GM12878 (cell line): ENCODE data around the gene VGF. TPM values are rescaled to one million over a fixed set of nuclear protein-coding genes. Genes with fewer than 3 reads are reported as not detected.

Experiments used
- ATAC-seq: fragments of 200-7000 bp; cut with Tn5 transposase; 3 replicates; pipeline ENCODE4 v1.9.1; 2020; ENCODE audit warnings: mild to moderate bottlenecking, moderate library complexity
- BruUV-seq: library from RNA; stranded (reverse); fragments of 400-500 nt; replicated peaks from 2 replicates; lab custom pipeline; 2021; lab: Mats Ljungman, UMichigan
- CTCF ChIA-PET: fragments of 300-600 bp; sonication (Branson Sonifier 250); formaldehyde crosslinking; extraction: SDS; loops from one replicate; lab custom pipeline; 2021; ENCODE audit warnings: inconsistent platforms; lab: Yijun Ruan, JAX
- POLR2A ChIA-PET: fragments of 350-600 bp; formaldehyde crosslinking; extraction: SDS; loops from one replicate; lab custom pipeline; 2021; ENCODE audit warnings: inconsistent platforms; lab: Charles Lee
- RAD21 ChIA-PET: fragments of 300-600 bp; sonication (Branson Sonifier 250); formaldehyde crosslinking; loops from one replicate; lab custom pipeline; 2023; ENCODE audit warnings: antibody characterized with exemption; ENCODE audit not compliant: unreplicated experiment; lab: Charles Lee
- SMC1A ChIA-PET: fragments of 300-600 bp; sonication (Branson Sonifier 250); formaldehyde crosslinking; loops from one replicate; lab custom pipeline; 2023; ENCODE audit not compliant: unreplicated experiment, uncharacterized antibody; lab: Charles Lee
- DNase-seq: peaks from one replicate; pipeline ENCODE4 v3.0.0-alpha.2; 2011; ENCODE audit warnings: low read depth, low spot score
- FAIRE-seq: peaks from 3 replicates; lab custom pipeline; 2011; peaks lifted over from hg19 to GRCh38; lab: Jason Lieb, UNC
- H2AFZ ChIP-seq: 2 replicates; pipeline ENCODE4 v1.6.0; 2011; ENCODE audit warnings: low read depth, low read length, control low read depth; ENCODE audit not compliant: control insufficient read depth
- H3K27ac ChIP-seq: 2 replicates; pipeline ENCODE4 v1.5.1; 2011; ENCODE audit warnings: control low read depth; ENCODE audit not compliant: control insufficient read depth, insufficient read depth
- H3K27me3 ChIP-seq, 2 experiments: replicated peaks in 1 of 2; 2 replicates each; pipeline versions ENCODE4 v1.6.0 to v1.6.1; 2011; ENCODE audit warnings: low read length in 1 of 2; ENCODE audit not compliant: control insufficient read depth in 2 of 2, insufficient read depth in 2 of 2
- H3K36me3 ChIP-seq, 2 experiments: 2 replicates each; pipeline ENCODE4 v1.5.1; 2011; ENCODE audit warnings: low read length in 1 of 2; ENCODE audit not compliant: control insufficient read depth in 2 of 2, insufficient read depth in 2 of 2
- H3K4me1 ChIP-seq: 2 replicates; pipeline ENCODE4 v1.6.1; 2011; ENCODE audit warnings: mild to moderate bottlenecking, low read length, moderate library complexity, mixed read lengths; ENCODE audit not compliant: control insufficient read depth, insufficient read depth
- H3K4me2 ChIP-seq: 2 replicates; pipeline ENCODE4 v1.6.0; 2011; ENCODE audit warnings: control low read depth; ENCODE audit not compliant: control insufficient read depth, insufficient read depth
- H3K4me3 ChIP-seq: fragments of 200-600 bp; sonication (generic); 2 replicates; pipeline ENCODE4 v1.5.1; 2016
- H3K79me2 ChIP-seq: 2 replicates; pipeline ENCODE4 v1.6.0; 2011; ENCODE audit warnings: low read length; ENCODE audit not compliant: control insufficient read depth, insufficient read depth
- H3K9ac ChIP-seq: 2 replicates; pipeline ENCODE4 v1.8.0; 2011; ENCODE audit warnings: low read length, control low read depth, mixed read lengths; ENCODE audit not compliant: control insufficient read depth, insufficient read depth
- H3K9me3 ChIP-seq: replicated peaks from 3 replicates; pipeline ENCODE4 v1.5.1; 2011; ENCODE audit warnings: mild to moderate bottlenecking, low read length; ENCODE audit not compliant: control insufficient read depth, insufficient read depth
- H4K20me1 ChIP-seq: 2 replicates; pipeline ENCODE4 v1.6.0; 2011; ENCODE audit not compliant: control insufficient read depth, insufficient read depth
- BCL3 ChIP-seq: IDR thresholded peaks from 2 replicates; pipeline ENCODE4 v1.6.1; 2011; ENCODE audit warnings: borderline replicate concordance, low read depth, mild to moderate bottlenecking, moderate library complexity, low read length; ENCODE audit not compliant: insufficient read depth, poor library complexity, severe bottlenecking
- BHLHE40 ChIP-seq, 2 experiments: fragments of 450-650 bp in 1 of 2; IDR thresholded peaks; 2 replicates each; pipeline ENCODE4 v1.6.1; 2011 to 2017; ENCODE audit warnings: low read depth in 2 of 2, borderline replicate concordance in 1 of 2, improper control_type of control experiment in 1 of 2, low read length in 1 of 2, mild to moderate bottlenecking in 1 of 2
- EP300 ChIP-seq, 2 experiments: fragments of 150-350 bp in 1 of 2; IDR thresholded peaks; 2 replicates each; pipeline ENCODE4 v1.6.1; 2011 to 2012; ENCODE audit warnings: low read depth in 2 of 2, low read length in 2 of 2, borderline replicate concordance in 1 of 2, improper control_type of control experiment in 1 of 2, inconsistent platforms in 1 of 2; ENCODE audit not compliant: control insufficient read depth in 1 of 2
- GATAD2B ChIP-seq: fragments of 450-650 bp; conservative IDR thresholded peaks from 2 replicates; pipeline ENCODE4 v1.6.1; 2017; ENCODE audit warnings: low read depth, mild to moderate bottlenecking, moderate library complexity
- SMAD5 ChIP-seq: IDR thresholded peaks from 2 replicates; pipeline ENCODE4 v1.6.1; 2016; ENCODE audit warnings: antibody characterized with exemption, low read depth
- ZNF687 ChIP-seq: fragments of 450-650 bp; IDR thresholded peaks from 2 replicates; pipeline ENCODE4 v1.6.1; 2017; ENCODE audit warnings: mild to moderate bottlenecking, moderate library complexity
- WGBS: methylation state at CpG from one replicate; pipeline ENCODE4 v1.1.6; 2016; ENCODE audit warnings: low lambda C conversion rate; ENCODE audit not compliant: insufficient replicate concordance, insufficient coverage; ENCODE audit errors: missing lambda C conversion rate; 5-methylcytosine and 5-hydroxymethylcytosine counted together
- in situ Hi-C: fragments of 300-500 bp; cut with MboI; formaldehyde crosslinking; loops from 9 replicates; pipeline ENCODE4 v1.14.3; 2018; ENCODE audit warnings: mixed read lengths
- intact Hi-C: fragments of 100-400 bp; cut with micrococcal nuclease; formaldehyde crosslinking; loops from one replicate; pipeline ENCODE4 v1.14.2; 2022; ENCODE audit not compliant: unreplicated experiment
- polyA plus RNA-seq, 11 experiments: library from polyadenylated mRNA; depleted of rRNA in 4 of 11; unstranded in 6 of 11; stranded (reverse) in 5 of 11; fragments of >200 nt; fragmentation: Nextera tagmentation in 4 of 11; fragmentation: Illumina TruSeq in 1 of 11; extraction: Ambion mirVana in 4 of 11; extraction: Trizol in 1 of 11; gene quantifications; 1 replicate in 1 of 11; 2 replicates in 10 of 11; pipeline versions ENCODE4 v1.2.1 to v1.2.3, GENCODE V29; 2011 to 2016; ENCODE audit warnings: inconsistent platforms in 2 of 11, missing spikeins in 2 of 11, low read depth in 1 of 11
- total RNA-seq, 4 experiments: library from RNA; depleted of rRNA in 3 of 4; stranded (reverse); fragments of >200 nt in 3 of 4; fragmentation: Illumina TruSeq in 1 of 4; extraction: Trizol in 1 of 4; gene quantifications; 2 replicates each; pipeline versions ENCODE4 v1.2.1 to v1.2.3, GENCODE V29; 2013 to 2021

The VGF gene
- total and polyA plus RNA-seq, 10 of the 15 experiments (the other 5 are each of a cell fraction or from before 2014, with no cell fraction given): 0.09 to 0.25 (median 0.17) TPM; not detected in 6

GRCh38 chr7:101166909-101167644 is 1.7 kb upstream of the VGF start:
- no peak overlapping the region for H3K4me2 ChIP-seq
- no peaks in the 10 kb centered on the region for H3K36me3 ChIP-seq
- DNase-seq (no peak), FAIRE-seq (no peak), ATAC-seq (no peak)
- RAD21 ChIA-PET: interaction anchor here (2.5 kb wide), 1 partner anchor 24 kb away, joined by 32 read pairs; no protein-coding TSS in a partner anchor
- H2AFZ ChIP-seq: no peak overlapping the region
- BruUV-seq: no TSS peak
- in situ Hi-C loops: no loop called here
- intact Hi-C loops: no loop called here
- H3K4me1 ChIP-seq: peaks cover 11% of the 10 kb centered on the region
- H3K4me3 ChIP-seq: no peak overlapping the region
- H3K27me3 ChIP-seq: peaks cover 30 to 36% of the 10 kb centered on the region in 2 experiments
- H3K9ac ChIP-seq: no peak overlapping the region
- 0% methylated on average over 12 of the region's 19 CpGs for WGBS
- POLR2A ChIA-PET: no interaction called here
- H3K27ac ChIP-seq: no peak overlapping the region
- SMC1A ChIA-PET: no interaction called here
- no peaks in the 10 kb centered on the region for H3K79me2 ChIP-seq
- no peaks in the 10 kb centered on the region; the same call in 2 of the 3 replicates for H3K9me3 ChIP-seq
- CTCF ChIA-PET: interaction anchor here (1.0 to 6.1 kb wide), 2 partner anchors 10 to 26 kb away, joined by 4 to 80 read pairs; no protein-coding TSS in a partner anchor
- TF ChIP-seq SMAD5: no peak
- no peak for TF ChIP-seq GATAD2B
- no peak for TF ChIP-seq BCL3
- TF ChIP-seq ZNF687: no peak
- no peak for TF ChIP-seq EP300 (IDR thresholded peaks at IDR 0.05; ENCODE audit: borderline replicate concordance in 1 of 2, control insufficient read depth in 1 of 2, low read depth in 2 of 2, low read length in 2 of 2)
- peak in 1 of 2 experiments; percentile 34; a peak in 1 of 4 replicates for TF ChIP-seq BHLHE40 (IDR thresholded peaks at IDR 0.05; ENCODE audit: borderline replicate concordance in 1 of 2, low read depth in 2 of 2, low read length in 1 of 2)
- H4K20me1 ChIP-seq: no peaks in the 10 kb centered on the region
